Measurements from ENCODE around the gene OGG1. TPM values are rescaled to one million over a fixed set of nuclear protein-coding genes. Genes with fewer than 3 reads are reported as not detected.
A peak's percentile ranks its signal among the peaks of the same experiment; 100 is the strongest.

The OGG1 gene
- total and polyA plus RNA-seq, 5 donors from 2014 or later = 21.8 to 30.2 (median 26.3) TPM

- H3K27me3 Mint-ChIP-seq = peaks cover 11% of the 10 kb centered on the region
- no peaks in the 10 kb centered on the region for H3K4me1 ChIP-seq (ENCODE audit: control insufficient read depth, insufficient read depth, low read length, poor library complexity, severe bottlenecking)
- no peaks in the 10 kb centered on the region for H3K9me3 ChIP-seq (ENCODE audit: control insufficient read depth in 2 of 2, low read length in 2 of 2)
- DNase-seq = no peak
- no peak overlapping the region for H3K27ac Mint-ChIP-seq
- peaks cover 6% of the 10 kb centered on the region for H3K36me3 Mint-ChIP-seq
- no peak for ATAC-seq (ENCODE audit: low read depth in 2 of 2)
- peaks cover 0 to 6% (median 3%) of the 10 kb centered on the region in 4 donors for H3K4me1 Mint-ChIP-seq
- no peak overlapping the region for H3K4me3 ChIP-seq (ENCODE audit: low read depth, low read length)
- H3K36me3 ChIP-seq (ENCODE audit: control insufficient read depth, insufficient read depth, low read length) = no peaks in the 10 kb centered on the region
- H3K9me3 Mint-ChIP-seq = peaks cover 0 to 5% (median 0%) of the 10 kb centered on the region in 7 donors
- H3K4me3 Mint-ChIP-seq = no peak overlapping the region
- no peaks in the 10 kb centered on the region for H3K27me3 ChIP-seq (ENCODE audit: control insufficient read depth, insufficient read depth, low read length)
- no peak overlapping the region for H3K27ac ChIP-seq (ENCODE audit: insufficient read depth, low read length, poor library complexity, severe bottlenecking)
These were observed 39.5 kb upstream of the OGG1 start for GRCh38 chr3:9710174-9710739.

GRCh38 chr3:9712415-9712814 lies 37.3 kb upstream of the OGG1 start:
- Histone ChIP-seq H3K27me3 (ENCODE audit: control insufficient read depth, insufficient read depth, low read length) (no peaks in the 10 kb centered on the region), H3K4me1 (ENCODE audit: control insufficient read depth, insufficient read depth, low read length, poor library complexity, severe bottlenecking) (no peaks in the 10 kb centered on the region), H3K9me3 (ENCODE audit: control insufficient read depth in 2 of 2, low read length in 2 of 2) (no peaks in the 10 kb centered on the region), H3K4me3 (ENCODE audit: low read depth, low read length) (no peak overlapping the region), H3K36me3 (ENCODE audit: control insufficient read depth, insufficient read depth, low read length) (no peaks in the 10 kb centered on the region), H3K27ac (ENCODE audit: insufficient read depth, low read length, poor library complexity, severe bottlenecking) (no peak overlapping the region)
- Mint-ChIP-seq H3K9me3 (peaks cover 0 to 5% (median 0%) of the 10 kb centered on the region in 7 donors), H3K27ac (no peak overlapping the region), H3K27me3 (no peaks in the 10 kb centered on the region), H3K4me3 (no peak overlapping the region), H3K4me1 (peaks cover 0 to 6% (median 3%) of the 10 kb centered on the region in 4 donors), H3K36me3 (no peaks in the 10 kb centered on the region)
- DNase-seq (no peak), ATAC-seq (ENCODE audit: low read depth in 2 of 2) (no peak)

- DNase-seq (no peak), ATAC-seq (ENCODE audit: low read depth in 2 of 2) (no peak)
- Histone ChIP-seq H3K4me3 (ENCODE audit: low read depth, low read length) (no peak overlapping the region), H3K4me1 (ENCODE audit: control insufficient read depth, insufficient read depth, low read length, poor library complexity, severe bottlenecking) (peaks cover 3% of the 10 kb centered on the region), H3K27ac (ENCODE audit: insufficient read depth, low read length, poor library complexity, severe bottlenecking) (no peak overlapping the region), H3K36me3 (ENCODE audit: control insufficient read depth, insufficient read depth, low read length) (no peaks in the 10 kb centered on the region), H3K27me3 (ENCODE audit: control insufficient read depth, insufficient read depth, low read length) (no peaks in the 10 kb centered on the region), H3K9me3 (ENCODE audit: control insufficient read depth in 2 of 2, low read length in 2 of 2) (no peaks in the 10 kb centered on the region)
- H3K9me3 Mint-ChIP-seq = peaks cover 0 to under 1% (median 0%) of the 10 kb centered on the region in 7 donors
- no peak overlapping the region for H3K4me3 Mint-ChIP-seq
- no peaks in the 10 kb centered on the region for H3K36me3 Mint-ChIP-seq
- peaks cover 0 to 11% (median 6%) of the 10 kb centered on the region in 4 donors for H3K4me1 Mint-ChIP-seq
- H3K27me3 Mint-ChIP-seq = no peaks in the 10 kb centered on the region
- no peak overlapping the region for H3K27ac Mint-ChIP-seq
These were observed 36.6 kb upstream of the OGG1 start for GRCh38 chr3:9713142-9713541.

GRCh38 chr3:9715136-9715535 lies 34.6 kb upstream of the OGG1 start:
- H3K4me1 Mint-ChIP-seq = peaks cover 0 to 15% (median 7%) of the 10 kb centered on the region in 4 donors
- H3K27ac ChIP-seq (ENCODE audit: insufficient read depth, low read length, poor library complexity, severe bottlenecking) = no peak overlapping the region
- ATAC-seq (ENCODE audit: low read depth in 2 of 2) (no peak), DNase-seq (no peak)
- H3K9me3 Mint-ChIP-seq = no peaks in the 10 kb centered on the region
- H3K27me3 Mint-ChIP-seq = no peaks in the 10 kb centered on the region
- no peaks in the 10 kb centered on the region for H3K36me3 Mint-ChIP-seq
- H3K4me3 ChIP-seq (ENCODE audit: low read depth, low read length) = no peak overlapping the region
- H3K9me3 ChIP-seq (ENCODE audit: control insufficient read depth in 2 of 2, low read length in 2 of 2) = no peaks in the 10 kb centered on the region
- no peak overlapping the region for H3K4me3 Mint-ChIP-seq
- H3K27ac Mint-ChIP-seq = no peak overlapping the region
- H3K4me1 ChIP-seq (ENCODE audit: control insufficient read depth, insufficient read depth, low read length, poor library complexity, severe bottlenecking) = peaks cover 6% of the 10 kb centered on the region
- H3K36me3 ChIP-seq (ENCODE audit: control insufficient read depth, insufficient read depth, low read length) = no peaks in the 10 kb centered on the region
- H3K27me3 ChIP-seq (ENCODE audit: control insufficient read depth, insufficient read depth, low read length) = peaks cover 2% of the 10 kb centered on the region

GRCh38 chr3:9715764-9716437 lies 33.9 kb upstream of the OGG1 start:
- Mint-ChIP-seq H3K36me3 (no peaks in the 10 kb centered on the region), H3K9me3 (no peaks in the 10 kb centered on the region), H3K4me3 (no peak overlapping the region), H3K27me3 (no peaks in the 10 kb centered on the region), H3K4me1 (peaks cover 0 to 15% (median 7%) of the 10 kb centered on the region in 4 donors), H3K27ac (no peak overlapping the region)
- Histone ChIP-seq H3K27me3 (ENCODE audit: control insufficient read depth, insufficient read depth, low read length) (peaks cover 4% of the 10 kb centered on the region), H3K9me3 (ENCODE audit: control insufficient read depth in 2 of 2, low read length in 2 of 2) (no peaks in the 10 kb centered on the region), H3K27ac (ENCODE audit: insufficient read depth, low read length, poor library complexity, severe bottlenecking) (no peak overlapping the region), H3K4me1 (ENCODE audit: control insufficient read depth, insufficient read depth, low read length, poor library complexity, severe bottlenecking) (peaks cover 6% of the 10 kb centered on the region), H3K36me3 (ENCODE audit: control insufficient read depth, insufficient read depth, low read length) (no peaks in the 10 kb centered on the region), H3K4me3 (ENCODE audit: low read depth, low read length) (no peak overlapping the region)
- DNase-seq (peak in 2 of 3 donors; percentile 18 to 26), ATAC-seq (ENCODE audit: low read depth in 2 of 2) (peak; percentile 53 to 74)

GRCh38 chr3:9716801-9717555 lies 32.8 kb upstream of the OGG1 start:
- no peaks in the 10 kb centered on the region for H3K9me3 ChIP-seq (ENCODE audit: control insufficient read depth in 2 of 2, low read length in 2 of 2)
- no peaks in the 10 kb centered on the region for H3K36me3 ChIP-seq (ENCODE audit: control insufficient read depth, insufficient read depth, low read length)
- H3K4me1 ChIP-seq (ENCODE audit: control insufficient read depth, insufficient read depth, low read length, poor library complexity, severe bottlenecking) = peaks cover 6% of the 10 kb centered on the region
- Mint-ChIP-seq H3K4me3 (no peak overlapping the region), H3K4me1 (peaks cover 0 to 15% (median 7%) of the 10 kb centered on the region in 4 donors), H3K36me3 (no peaks in the 10 kb centered on the region), H3K27ac (peak overlapping the region in 1 of 3 donors; percentile 1), H3K27me3 (no peaks in the 10 kb centered on the region), H3K9me3 (no peaks in the 10 kb centered on the region)
- peaks cover 4% of the 10 kb centered on the region for H3K27me3 ChIP-seq (ENCODE audit: control insufficient read depth, insufficient read depth, low read length)
- ATAC-seq (ENCODE audit: low read depth in 2 of 2) = no peak
- no peak overlapping the region for H3K4me3 ChIP-seq (ENCODE audit: low read depth, low read length)
- no peak for DNase-seq
- H3K27ac ChIP-seq (ENCODE audit: insufficient read depth, low read length, poor library complexity, severe bottlenecking) = no peak overlapping the region

- H3K4me3 ChIP-seq (ENCODE audit: low read depth, low read length) = no peak overlapping the region
- no peaks in the 10 kb centered on the region for H3K36me3 Mint-ChIP-seq
- peaks cover 0 to 15% (median 7%) of the 10 kb centered on the region in 4 donors for H3K4me1 Mint-ChIP-seq
These were observed 32.2 kb upstream of the OGG1 start for GRCh38 chr3:9717563-9717962.

More at GRCh38 chr3:9717563-9717962, 32.2 kb upstream of the OGG1 start:
- no peaks in the 10 kb centered on the region for H3K36me3 ChIP-seq (ENCODE audit: control insufficient read depth, insufficient read depth, low read length)
- DNase-seq = no peak
- H3K27me3 Mint-ChIP-seq = no peaks in the 10 kb centered on the region
- no peak overlapping the region for H3K27ac ChIP-seq (ENCODE audit: insufficient read depth, low read length, poor library complexity, severe bottlenecking)
- peaks cover 4% of the 10 kb centered on the region for H3K27me3 ChIP-seq (ENCODE audit: control insufficient read depth, insufficient read depth, low read length)
- H3K9me3 Mint-ChIP-seq = no peaks in the 10 kb centered on the region
- H3K4me3 Mint-ChIP-seq = no peak overlapping the region
- H3K27ac Mint-ChIP-seq = peak overlapping the region in 1 of 3 donors; percentile 1
- H3K9me3 ChIP-seq (ENCODE audit: control insufficient read depth in 2 of 2, low read length in 2 of 2) = no peaks in the 10 kb centered on the region
- peaks cover 6% of the 10 kb centered on the region for H3K4me1 ChIP-seq (ENCODE audit: control insufficient read depth, insufficient read depth, low read length, poor library complexity, severe bottlenecking)
- ATAC-seq (ENCODE audit: low read depth in 2 of 2) = no peak
